SH-SY5Y (cell line): ENCODE data around the gene ANO7.

ENCODE experiments used
- GATA2 ChIP-seq: IDR thresholded peaks from 2 replicates; pipeline ENCODE4 v1.6.1; 2011; ENCODE audit warnings: mild to moderate bottlenecking, low read depth, low read length
- GATA3 ChIP-seq: IDR thresholded peaks from 2 replicates; pipeline ENCODE4 v1.6.1; 2011; ENCODE audit warnings: low read depth, mild to moderate bottlenecking, low read length, moderate library complexity

DNA sequence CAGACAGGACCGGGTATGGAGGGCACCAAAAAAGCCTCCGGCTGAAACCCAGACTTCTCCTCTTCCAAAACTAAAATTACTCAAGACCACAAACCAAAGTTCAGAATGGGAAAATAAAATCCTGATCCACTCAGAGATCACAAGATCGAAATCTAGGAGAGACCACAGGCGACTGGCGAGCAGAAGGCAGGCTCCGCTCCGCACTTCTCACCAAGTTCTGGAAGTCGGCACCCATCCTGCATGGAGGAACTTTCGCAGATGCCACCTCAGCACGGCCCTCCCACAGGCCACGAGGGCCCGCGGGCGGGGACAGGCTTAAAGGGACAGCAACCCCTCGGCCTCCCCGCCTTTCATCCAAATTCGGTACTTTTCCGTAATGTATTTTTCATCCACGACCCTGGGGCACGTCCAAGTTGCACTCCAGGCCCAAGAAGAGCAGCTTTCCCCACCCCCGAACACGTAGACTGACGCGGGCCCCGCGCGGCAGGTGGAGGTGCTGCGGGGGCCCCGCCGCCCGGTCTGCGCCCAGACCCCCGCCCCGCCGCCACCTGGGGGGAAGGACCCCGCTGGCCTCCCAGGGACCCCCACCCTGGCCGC is 83.3 kb downstream of the ANO7 start:
- TF ChIP-seq GATA2 (no peak), GATA3 (no peak)
